ENCODE measurements around the gene BRD9.
"Not testable (repeated sequence)": the region's sequence is repeated elsewhere in the genome, so short reads cannot be mapped to it uniquely, and the experiment has no call there.

The BRD9 gene

DNA sequence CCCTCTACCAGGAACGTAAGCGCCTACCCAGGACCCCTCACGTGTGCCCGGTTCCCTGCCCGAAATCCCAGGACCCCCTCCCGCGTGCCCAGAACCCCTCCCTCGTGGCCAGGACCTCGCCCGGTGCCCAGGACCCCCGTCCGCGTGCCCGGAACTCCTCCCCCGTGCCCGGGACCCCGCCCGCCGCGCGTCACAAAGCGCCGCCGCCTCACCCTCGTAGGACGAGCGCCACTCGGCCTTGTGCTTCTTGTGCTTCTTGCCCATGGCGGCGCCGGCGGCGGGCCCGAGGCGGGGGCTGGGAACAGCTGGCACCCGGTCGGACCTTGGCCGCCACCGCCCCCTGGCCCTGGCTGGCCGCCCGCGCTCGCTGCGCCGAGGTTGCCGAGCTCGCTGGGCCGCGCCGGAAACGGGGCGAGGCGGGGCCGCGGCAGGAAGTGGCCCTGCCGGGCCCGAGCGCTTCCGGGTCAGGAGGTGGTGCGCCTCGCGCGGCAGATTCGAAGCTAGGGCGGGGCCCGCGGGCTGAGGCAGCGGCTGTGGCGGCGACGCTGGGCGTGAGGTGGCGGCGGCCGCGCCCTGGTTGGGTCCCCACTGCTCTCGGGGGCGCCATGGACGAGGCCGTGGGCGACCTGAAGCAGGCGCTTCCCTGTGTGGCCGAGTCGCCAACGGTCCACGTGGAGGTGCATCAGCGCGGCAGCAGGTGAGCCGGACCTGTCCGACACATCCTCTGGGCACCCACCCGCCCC is at the start of gene BRD9, which contains the start of gene TRIP13:
TSS of gene BRD9 (minus strand) at position 408 of the 743 bp plus-strand sequence. CDS start at position 264, 144 bp downstream.
TSS of gene TRIP13 (plus strand) at position 491 of the 743 bp plus-strand sequence. CDS start at position 606, 115 bp downstream.
- DNase-seq: peak; percentile 86

DNA sequence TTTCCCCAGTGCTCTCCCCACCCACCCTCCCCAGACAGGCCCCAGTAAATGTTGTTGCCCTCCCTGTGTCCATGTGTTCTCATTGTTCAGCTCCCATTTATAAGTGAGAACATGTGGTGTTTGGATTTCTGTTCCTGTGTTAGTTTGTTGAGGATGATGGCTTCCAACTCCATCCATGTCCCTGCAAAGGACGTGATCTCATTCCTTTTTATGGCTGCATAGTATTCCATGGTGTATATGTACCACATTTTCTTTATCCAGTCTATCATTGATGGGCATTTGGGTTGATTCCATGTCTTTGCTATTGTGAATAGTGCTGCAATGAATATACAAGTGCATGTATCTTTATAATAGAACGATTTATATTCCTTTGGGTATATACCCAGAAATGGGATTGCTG is 48.1 kb upstream of the BRD9 start:
- DNase-seq: not testable (repeated sequence)

DNA sequence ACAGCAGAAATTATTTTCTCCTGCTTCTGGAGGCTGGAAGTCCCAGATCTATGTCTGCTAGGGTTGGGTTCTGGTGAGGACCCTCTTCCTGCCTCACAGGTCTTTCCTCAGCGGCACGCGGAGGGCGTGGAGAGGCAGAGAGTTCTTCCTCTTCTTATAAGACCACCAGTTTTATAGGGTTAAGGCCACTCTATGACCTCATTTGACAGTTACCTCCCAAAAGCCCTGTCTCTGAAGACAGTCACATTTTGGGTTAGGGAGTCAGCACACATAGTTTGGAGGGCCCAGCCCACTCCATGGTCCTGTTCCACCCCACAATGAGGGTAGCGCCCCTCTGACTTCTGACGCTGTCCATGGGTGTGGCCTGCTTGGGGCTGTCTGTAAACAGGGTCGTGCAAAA is 46.8 kb upstream of the BRD9 start:
- DNase-seq: peak; percentile 4

DNA sequence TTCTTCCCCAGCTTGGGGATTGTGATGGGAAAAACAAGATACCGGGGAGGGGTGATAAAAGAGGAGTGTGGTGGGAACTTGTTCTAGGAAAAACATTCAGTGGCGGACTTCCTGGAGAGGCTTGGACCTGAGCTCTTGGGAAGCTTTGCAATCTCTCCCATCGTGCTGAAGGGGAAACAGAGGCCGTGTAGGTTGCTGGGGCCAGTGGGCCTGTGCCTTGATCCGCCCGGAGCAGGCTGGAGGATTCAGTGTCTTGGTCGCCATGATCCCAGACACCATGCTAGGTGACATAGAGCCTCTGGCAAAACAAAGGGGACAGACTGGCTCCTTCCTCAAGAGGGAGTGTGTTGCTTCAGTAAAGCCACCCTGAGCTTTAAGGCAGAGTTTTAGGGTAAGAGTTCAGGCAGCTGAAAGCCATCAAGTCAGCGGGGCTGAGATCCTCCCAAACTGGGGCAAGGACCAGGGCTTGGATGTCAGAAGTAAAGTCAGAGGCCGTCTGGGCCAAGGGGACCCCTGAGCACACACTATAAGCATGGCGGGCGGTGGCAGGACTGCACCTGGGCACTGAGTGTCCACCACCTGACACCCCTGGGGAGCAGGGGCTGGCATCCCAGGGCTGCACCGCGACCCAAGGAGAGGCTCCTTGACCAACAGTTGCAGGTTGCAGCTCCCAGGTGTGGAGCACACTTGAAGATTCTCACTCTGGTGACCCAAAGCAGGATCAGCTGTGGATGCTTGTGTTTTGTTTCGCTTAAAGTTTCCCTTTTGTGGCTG is 44.7 kb upstream of the BRD9 start:
- DNase-seq: peak; percentile 11

DNA sequence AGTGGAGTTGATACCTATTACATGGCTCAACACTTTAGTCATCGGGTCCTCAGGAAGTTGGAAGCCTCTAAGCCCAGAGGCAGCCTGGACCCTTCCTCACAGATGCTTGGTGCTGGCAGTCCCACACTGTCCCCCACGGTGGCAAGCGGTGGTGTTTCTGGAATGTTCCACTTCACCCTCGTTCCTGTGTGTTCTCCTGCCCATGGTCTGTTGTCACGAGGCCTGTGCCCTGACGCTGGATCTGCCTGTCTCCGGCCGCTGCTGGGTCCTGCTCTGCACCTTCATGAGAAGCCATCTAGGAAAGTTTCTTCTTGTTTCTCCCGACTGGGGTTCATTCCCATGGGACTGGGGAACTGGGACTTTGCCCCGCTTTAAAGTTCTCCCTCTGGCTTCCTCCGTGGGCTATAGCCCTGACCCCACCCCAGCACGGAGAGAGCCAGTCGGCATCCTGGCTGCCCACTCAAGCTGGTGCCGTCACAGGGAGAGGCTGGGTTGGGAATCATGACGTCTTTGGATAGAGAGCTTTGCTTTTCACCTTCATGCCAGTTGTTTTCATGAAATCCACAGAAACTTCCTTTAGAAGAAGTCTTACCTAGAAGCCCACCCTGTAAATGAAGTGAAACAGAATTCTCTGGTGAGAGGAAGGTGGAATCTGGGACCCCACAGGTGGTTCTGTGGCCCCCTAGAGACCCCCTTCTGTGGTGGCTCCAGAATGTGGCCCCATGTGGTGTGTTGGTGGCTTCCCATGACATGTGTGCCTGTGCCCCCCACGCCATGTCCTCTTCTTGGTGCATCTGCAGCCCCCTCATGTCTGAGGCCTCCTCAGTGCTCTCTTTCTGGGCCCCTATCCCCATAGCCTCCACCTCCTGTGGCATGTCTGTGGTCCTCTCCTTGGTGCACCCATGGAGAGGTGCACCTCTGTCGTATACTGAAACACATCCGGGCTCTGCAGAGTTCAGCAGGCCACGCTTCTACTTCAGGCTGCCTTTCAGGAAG is 43.8 kb upstream of the BRD9 start:
- DNase-seq: peak; percentile 7

DNA sequence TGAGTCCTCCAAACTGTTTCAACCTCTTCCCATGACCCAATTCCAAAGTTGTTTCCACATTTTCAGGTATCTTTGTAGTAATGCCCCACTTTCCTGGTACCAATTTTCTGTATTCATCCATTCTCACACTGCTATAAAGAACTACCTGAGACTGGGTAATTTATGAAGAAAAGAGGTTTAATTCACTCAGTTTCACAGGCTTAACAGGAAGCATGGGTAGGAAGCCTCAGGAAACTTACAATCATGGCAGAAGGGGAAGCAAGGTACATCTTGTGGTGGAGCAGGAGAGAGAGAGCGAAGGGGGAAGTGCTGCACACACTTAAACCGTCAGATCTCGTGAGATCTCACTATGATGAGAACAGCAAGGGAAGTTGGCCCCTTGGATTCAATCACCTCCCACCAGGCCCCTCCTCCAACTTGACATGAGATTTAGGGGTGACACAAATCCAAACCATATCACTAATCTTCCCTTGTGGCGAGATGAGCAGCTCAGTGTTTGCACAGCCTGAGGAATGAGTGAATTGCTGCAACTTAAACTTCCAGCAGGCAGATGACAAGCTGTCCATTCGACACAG is 43.0 kb upstream of the BRD9 start:
- DNase-seq: peak; percentile 4

DNA sequence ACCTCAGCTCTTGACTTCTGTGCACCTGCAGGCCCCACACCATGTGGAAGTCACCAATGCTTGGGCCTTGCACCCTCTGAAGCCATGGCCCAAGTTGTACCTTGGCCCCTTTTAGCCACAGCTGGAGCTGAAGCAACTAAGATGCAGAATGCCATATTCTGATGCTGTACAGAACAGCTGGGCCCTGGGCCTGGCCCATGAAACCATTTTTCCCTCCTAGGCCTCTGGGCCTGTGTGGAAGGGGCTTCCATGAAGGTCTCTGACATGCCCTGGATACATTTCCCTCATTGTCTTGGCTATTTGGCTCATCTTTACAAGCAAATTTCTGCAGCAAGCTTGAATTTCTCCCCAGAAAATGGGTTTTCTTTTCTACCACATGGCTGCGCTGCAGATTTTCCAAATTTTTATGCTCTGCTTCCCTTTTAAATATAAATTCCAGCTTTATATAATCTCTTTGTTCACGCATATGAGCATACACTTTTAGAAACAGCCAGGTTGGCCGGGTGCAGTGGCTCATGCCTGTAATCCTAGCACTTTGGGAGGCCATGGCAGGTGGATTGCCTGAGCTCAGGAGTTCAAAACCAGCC is 41.9 kb upstream of the BRD9 start:
- peak; percentile 7 for DNase-seq

DNA sequence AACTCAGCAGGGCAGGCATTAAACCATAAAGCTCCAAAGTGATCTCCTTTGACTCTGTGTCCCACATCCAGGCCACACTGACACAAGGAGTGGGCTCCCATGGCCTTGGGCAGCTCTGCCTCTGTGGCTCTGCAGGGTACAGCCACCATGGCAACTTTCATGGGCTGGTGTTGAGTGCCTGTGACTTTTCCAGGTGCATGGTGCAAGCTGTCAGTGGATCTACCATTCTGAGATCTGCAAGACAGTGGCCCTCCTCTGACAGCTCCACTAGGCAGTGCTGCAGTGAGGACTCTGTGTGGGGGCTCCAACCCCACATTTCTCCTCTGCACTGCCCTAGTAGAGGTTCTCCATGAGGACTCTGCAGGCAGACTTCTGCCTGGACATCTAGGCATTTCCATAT is 41.4 kb upstream of the BRD9 start:
- DNase-seq: peak; percentile 10

DNA sequence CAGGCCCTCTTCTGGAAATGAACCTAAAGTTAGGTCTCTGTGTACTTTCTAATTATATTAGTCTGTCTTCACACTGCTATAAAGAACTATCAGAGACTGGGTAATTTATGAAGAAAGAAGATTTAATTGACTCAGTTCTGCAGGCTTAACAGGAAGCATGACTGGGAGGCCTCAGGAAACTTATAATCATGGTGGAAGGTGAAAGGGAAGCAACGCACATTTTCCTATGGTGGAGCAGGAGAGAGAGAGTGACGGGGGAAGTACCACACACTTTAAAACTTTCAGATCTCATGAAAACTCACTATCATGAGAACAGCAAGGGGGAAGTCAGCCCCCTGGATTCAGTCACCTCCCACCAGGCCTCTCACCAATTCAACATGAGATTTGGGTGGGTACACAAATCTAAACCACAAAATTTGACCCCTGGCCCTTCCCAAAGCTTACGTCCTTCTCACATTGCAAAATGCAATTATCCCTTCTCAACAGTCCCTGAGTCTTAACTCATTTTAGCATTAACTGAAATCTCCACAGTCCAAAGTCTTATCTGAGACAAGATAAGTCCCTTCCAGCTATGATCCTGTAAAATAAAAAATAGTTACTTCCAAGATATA is 40.8 kb upstream of the BRD9 start:
- DNase-seq: no peak

DNA sequence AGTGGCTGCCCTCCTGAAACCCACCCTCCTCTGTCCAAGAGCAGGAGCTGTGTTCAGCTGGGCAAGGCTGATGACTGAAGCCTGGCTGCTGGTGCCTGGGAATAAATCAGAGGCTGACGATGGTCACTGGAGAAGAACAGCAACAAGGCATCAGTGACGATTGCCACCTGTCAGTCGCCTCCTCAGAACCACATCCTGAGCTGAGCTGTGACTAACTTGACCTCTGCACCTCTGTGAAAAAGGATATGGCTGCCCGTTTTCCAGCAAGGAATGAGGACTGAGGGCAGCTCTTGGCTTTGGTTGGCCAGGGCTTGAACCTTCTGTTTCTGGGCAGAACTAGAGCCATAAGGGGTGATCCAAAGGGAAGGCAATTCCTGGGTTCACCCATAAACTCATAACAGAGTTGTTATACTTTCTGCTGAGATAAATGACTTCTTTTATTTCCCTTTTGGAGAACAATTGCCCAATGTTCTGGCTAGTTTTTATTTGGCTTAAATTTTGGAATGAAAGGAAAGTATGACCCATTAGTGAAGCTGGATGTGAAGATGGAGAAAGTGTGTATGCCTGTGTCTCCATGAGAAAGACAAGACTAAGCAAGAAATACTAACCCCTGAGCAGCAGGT is 40.1 kb upstream of the BRD9 start:
- DNase-seq: peak; percentile 1

DNA sequence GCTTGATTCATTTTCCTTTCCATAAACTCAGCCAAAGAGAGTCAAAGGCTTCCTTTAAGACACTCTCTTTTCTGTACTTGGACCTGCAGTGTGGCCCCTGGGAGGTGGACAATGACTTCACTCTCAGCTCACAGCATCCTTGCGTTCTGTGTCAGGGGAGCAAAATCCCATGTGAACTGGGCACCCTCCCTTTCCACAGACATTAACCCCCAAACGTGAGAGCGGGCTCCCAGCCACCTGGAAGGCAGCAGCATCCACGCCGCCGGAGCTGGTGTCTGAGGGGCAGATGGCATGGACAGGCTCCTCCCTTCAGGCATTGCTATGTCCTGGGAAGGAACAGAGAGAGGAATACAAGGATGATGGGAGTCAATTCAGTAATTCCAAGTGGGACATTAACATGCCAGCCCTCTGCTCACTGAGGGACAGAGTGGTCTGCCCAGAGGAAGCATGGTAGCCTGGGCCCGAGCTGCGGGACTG is 39.6 kb upstream of the BRD9 start:
- DNase-seq: peak; percentile 6

DNA sequence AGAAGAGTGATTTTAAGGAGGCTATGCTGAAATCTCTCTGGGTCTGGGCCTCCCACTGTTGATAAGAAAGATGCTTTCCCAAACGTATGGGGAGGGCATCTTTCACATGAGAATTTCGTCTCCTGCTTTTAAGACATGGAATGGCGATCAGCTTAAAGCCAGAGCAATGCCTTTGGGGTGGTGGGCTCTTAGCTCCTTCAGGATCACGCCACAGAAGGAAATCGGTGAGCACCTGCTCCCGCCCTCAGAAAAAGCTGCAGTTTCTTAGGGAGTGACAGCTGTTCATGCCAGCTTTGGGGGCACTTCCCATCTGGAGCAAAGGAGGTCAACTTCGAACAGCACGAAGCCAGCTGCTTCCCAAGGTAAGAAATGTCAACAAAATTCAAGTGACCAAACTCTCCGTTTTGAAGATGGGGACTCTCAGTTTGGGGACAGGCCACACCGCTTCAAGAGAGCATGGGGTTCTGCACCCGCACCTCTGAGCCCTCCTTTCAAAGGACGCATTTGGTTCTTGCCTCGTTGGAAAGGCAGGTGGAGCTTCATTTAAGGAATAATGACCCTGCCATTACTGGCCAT is 39.1 kb upstream of the BRD9 start:
- DNase-seq: peak; percentile 2

DNA sequence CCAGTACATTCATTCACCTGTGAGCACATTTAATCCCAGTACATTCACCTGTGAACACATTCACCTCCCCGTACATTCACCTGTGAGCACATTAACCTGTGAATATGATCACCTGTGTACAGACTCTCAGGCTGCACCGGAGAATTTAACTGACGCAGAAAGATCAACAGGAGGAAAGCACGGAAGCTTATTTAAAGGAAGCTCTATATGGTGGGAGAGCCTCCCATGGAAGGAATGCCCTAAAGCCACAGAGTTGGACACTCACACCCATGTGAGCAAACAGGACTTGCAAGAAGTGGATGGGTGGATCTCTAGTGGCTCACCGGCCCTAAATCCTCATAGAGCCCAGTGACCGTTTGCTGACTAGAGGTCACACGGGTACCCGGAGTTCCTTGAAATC is 38.3 kb upstream of the BRD9 start:
- DNase-seq: no peak

DNA sequence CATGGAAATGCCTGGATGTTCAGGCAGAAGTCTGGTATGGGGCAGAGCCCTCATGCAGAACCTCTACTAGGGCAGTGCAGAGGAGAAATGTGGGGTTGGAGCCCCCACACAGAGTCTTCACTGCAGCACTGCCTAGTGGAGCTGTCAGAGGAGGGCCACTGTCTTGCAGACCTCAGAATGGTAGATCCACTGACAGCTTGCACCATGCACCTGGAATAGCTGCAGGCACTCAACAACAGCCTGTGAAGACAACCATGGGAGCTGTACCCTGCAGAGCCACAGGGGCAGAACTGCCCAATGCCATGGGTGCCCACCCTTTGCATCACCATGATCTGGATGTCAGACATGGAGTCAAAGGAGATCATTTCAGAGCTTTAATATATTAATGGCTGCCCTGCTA is 37.0 kb upstream of the BRD9 start:
- DNase-seq: peak; percentile 17

DNA sequence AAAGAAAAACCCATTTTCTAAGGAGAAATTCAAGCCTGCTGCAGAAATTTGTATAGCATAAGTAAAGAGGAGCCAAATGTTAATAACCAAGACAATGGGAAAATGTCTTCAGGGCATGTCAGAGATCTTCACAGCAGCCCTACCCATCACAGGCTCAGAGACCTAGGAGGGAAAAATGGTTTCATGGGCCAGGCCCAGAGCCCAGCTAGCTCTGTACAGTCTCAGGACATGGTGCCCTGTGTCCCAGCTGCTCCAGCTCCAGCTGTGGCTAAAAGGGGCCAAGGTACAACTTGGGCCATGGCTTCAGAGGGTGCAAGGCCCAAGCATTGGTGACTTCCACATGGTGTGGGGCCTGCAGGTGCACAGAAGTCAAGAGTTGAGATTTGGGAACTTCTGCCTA is 36.6 kb upstream of the BRD9 start:
- DNase-seq: not testable (repeated sequence)

DNA sequence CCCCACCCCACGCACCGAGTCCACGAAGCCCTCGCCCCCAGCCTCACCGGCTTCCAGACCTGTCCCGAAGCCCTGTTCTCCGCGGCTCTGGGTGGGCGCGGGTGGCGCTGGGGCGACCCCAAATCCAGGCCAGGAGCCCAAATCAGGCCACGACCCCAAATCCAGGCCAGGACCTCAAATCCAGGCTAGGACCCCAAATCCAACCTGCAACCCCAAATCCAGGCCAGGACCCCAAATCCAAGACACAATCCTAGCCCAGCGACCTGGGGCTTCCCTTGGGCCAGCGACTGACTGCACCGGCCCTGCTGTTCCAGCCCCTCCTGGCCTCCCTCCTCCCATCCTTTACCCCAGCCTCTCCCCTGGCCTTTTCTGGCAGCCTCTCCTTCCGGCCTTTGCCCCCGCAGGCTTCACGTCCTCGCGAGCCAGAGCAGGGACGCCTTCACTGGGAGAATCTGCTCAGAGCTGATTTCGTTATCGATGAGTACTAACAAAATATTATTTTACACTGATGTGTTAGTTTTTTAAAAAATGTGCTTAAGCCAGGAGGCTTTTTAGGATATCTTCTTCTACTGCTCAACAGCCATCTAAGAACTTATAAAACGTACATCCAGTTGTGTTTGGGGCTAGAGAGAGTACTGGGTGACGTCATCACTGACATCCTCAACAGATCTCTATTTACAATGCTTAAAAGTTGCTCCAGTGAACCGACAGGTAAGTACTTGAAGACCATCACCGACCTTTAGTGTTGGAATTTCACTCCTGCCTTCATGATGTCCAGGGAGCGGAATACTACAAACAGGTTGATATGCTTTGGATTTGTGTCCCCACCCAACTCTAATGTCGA is 34.8 kb upstream of the BRD9 start:
- no peak for DNase-seq

DNA sequence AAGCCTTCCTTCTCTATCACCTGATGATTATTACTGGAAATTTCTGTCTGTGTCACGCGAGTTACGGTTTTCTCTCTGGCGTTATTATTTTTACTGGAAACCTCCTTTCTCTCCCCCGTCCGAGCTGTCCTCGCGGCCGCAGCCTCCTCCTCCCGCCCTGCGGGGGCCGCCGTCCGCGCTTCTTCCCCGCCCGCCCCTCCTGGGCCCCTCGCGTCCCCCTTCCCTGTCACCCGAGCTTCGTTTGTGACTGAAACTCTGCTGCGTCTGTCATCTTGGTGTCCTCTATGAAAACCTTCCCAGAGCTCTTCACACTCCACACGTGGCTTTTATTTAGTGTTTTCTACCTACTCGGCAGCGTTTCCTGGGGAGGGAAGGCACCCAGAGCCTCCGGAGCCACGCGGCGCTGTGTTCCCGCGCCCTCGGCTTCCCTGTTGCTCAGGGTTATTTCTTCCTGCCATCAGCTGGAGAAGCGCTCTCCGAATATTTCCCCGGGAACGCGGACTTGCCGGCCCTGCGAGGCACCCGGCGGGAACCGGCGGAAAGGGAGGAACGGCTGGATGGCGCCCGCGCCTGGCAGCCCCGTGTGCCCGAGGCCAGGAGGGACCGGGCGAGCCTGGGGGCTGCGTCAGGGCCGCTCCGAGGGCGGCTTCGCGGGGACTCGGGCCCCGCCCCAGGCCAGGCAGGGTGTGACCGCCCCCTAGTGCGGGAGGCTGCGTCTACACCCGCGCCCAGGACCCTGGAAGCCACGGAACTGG is 34.0 kb upstream of the BRD9 start:
- DNase-seq: peak; percentile 51

DNA sequence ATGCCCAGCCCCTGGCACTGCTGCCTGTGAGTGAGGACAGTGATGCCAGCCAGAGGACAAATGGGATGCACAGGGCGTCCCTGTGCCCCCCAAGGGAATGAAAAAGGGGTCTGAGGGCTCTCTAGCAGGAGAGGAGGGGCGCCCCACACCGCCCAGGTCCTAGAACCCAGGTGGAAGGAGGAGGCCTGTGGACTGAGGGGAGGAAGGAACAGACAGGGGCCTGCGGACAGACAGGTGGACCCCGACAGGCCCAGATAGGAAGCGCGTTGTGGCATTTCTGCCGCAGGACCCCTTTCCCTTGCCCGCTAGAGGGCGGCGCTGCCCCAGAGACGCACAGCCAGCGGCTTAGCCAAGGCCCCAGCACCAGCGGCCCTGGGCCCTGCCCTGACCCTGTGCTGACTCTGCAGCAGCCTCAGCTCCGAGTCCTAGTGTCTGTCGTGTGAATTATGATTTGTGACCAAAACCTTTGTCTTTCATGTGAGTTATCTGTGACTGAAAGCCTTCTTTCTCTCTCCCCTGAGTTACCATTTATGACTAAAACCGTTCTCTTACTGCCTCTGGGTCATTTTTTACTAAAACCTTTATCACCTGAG is 30.8 kb upstream of the BRD9 start:
- peak; percentile 76 for DNase-seq
